Fibroblast of mammary gland (primary cell): ENCODE data around the gene F2RL2.

Source experiments
- DNase-seq: peaks from one replicate; pipeline ENCODE4 v3.0.0-alpha.2; 2010; ENCODE audit warnings: low read depth
- H3K4me3 ChIP-seq: 2 replicates; pipeline ENCODE4 v1.5.1; 2011; ENCODE audit warnings: low read depth, mild to moderate bottlenecking, low read length, moderate library complexity; ENCODE audit not compliant: control insufficient read depth
- TF ChIP-seq, protein P1 (sequence below): conservative IDR thresholded peaks from 2 replicates; pipeline ENCODE4 v1.5.1; 2011; ENCODE audit warnings: low read depth, low read length, inconsistent platforms; ENCODE audit not compliant: control insufficient read depth, insufficient read depth

The F2RL2 gene

GRCh38 chr5:76642390-76643040 lies 19.3 kb upstream of the F2RL2 start:
- H3K4me3 ChIP-seq = no peak overlapping the region
- DNase-seq = no peak
- TF ChIP-seq, protein P1, sequence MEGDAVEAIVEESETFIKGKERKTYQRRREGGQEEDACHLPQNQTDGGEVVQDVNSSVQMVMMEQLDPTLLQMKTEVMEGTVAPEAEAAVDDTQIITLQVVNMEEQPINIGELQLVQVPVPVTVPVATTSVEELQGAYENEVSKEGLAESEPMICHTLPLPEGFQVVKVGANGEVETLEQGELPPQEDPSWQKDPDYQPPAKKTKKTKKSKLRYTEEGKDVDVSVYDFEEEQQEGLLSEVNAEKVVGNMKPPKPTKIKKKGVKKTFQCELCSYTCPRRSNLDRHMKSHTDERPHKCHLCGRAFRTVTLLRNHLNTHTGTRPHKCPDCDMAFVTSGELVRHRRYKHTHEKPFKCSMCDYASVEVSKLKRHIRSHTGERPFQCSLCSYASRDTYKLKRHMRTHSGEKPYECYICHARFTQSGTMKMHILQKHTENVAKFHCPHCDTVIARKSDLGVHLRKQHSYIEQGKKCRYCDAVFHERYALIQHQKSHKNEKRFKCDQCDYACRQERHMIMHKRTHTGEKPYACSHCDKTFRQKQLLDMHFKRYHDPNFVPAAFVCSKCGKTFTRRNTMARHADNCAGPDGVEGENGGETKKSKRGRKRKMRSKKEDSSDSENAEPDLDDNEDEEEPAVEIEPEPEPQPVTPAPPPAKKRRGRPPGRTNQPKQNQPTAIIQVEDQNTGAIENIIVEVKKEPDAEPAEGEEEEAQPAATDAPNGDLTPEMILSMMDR = no peak

DNA sequence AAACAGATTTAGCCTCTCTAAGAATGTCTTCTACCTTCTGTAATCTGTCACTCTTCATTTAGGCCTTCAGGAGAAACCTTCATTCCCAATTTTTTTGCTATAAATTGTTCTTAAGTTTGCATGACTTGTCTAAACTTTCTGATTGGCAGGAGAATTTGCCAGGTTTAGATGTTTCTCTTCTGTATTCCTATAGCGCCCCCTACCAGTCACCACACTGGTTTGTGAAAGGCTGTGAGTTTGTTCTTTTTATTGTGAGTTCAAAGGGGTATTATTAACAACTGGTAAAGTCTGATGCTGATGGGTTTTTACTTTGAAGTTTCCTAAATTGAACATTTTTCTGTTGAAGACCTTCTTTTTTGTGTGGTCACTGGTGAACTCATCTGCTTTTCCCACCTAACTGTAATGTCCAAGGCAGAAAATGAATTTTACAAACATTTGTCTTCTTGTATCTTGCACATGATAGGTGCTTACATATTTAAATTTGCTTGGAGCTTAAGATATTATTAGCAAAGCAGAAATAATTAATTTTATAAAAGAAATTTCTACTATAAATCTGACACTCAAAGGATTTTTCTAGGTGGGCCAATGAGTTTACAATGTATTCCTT lies 18.4 kb upstream of the F2RL2 start:
- no peak overlapping the region for H3K4me3 ChIP-seq
- peak; percentile 81 for DNase-seq
- TF ChIP-seq, protein P1 = peak; percentile 95

- TF ChIP-seq, protein P1 = no peak
- DNase-seq = no peak
- H3K4me3 ChIP-seq = no peak overlapping the region
Observed at GRCh38 chr5:76638479-76638878, 15.3 kb upstream of the F2RL2 start.

- no peak overlapping the region for H3K4me3 ChIP-seq
- no peak for DNase-seq
- TF ChIP-seq, protein P1 = no peak
Observed at GRCh38 chr5:76637490-76637889, 14.3 kb upstream of the F2RL2 start.

DNA sequence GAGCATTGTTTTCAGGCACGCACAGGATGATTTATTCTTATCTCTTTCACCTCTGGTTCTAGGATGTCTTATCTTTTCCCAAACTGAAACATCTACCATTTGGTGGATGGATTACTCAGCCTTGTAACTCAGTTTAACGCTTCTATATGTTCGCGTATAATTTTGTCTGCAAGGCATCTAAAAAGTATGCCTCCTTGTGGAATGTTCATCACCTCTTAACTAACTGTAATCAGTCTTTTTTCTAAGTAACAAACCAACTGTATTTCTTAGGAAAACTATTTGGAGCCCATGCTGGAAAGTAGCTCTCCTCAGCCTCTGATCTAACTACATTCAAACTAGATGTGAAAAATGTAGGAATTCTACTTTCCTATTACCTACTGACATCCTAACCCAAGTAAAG lies 11.5 kb upstream of the F2RL2 start:
- no peak overlapping the region for H3K4me3 ChIP-seq
- TF ChIP-seq, protein P1 = no peak
- DNase-seq = no peak

DNA sequence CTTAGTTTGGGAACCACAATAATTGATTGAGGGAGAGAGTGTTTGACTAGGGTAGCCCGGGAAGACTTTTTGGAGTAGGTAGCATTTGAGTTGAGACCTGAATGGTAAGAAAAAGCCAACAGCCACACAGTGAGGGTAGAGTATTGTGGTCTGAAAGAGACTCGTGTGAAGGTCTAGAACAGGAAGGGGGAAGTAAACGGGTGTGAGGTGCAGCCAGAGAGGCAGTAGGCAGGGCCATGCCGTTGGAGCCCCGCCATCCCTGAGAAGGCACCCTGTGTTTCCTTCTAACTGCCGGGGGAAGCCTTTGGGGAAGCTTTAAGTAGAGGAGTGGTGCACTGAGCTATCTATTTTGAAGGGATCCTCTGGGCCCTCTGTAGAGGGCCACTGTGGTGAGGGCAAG lies 3.5 kb upstream of the F2RL2 start:
- TF ChIP-seq, protein P1 = no peak
- no peak for DNase-seq
- no peak overlapping the region for H3K4me3 ChIP-seq
